ENCODE data around the gene BRD2. TPM values are rescaled to one million over a fixed set of nuclear protein-coding genes. Genes with fewer than 3 reads are reported as not detected.

The BRD2 gene
- total RNA-seq (2021): 244 and 252 TPM in 2 replicates
- long read RNA-seq, full-length matches to known transcripts: 284 of 515 reads
- long read RNA-seq, partial matches to known transcripts: 180 of 515 reads
- long read RNA-seq, other reads (novel, unspliced or antisense): 51 of 515 reads

GRCh38 chr6:32968093-32968866 is at the start of gene BRD2:
TSS of gene BRD2 (plus strand) at chr6:32968594. CDS start at chr6:32972899, 4,305 bp downstream.
- peak within 1 kb of the TSS; percentile 97 for H3K4ac ChIP-seq (ENCODE audit: low read depth, low read length)
- no peaks in the 10 kb centered on the region for H3K9me3 ChIP-seq (ENCODE audit: control insufficient read depth, low read depth, low read length)
- peak within 1 kb of the TSS; percentile 96 for H4K91ac ChIP-seq (ENCODE audit: insufficient read length, low read depth, low read length)
- H3K4me1 ChIP-seq (ENCODE audit: insufficient read depth, low read length): no peaks in the 10 kb centered on the region
- H2BK5ac ChIP-seq (ENCODE audit: insufficient read length, low read length): peak within 1 kb of the TSS; percentile 99
- Mint-ChIP-seq H3K4me1 (peaks cover 10 to 13% of the 10 kb centered on the region in 2 experiments), H3K36me3 (ENCODE audit: insufficient read depth in 1 of 3, low read depth in 3 of 3) (peaks cover 28 to 34% (median 29%) of the 10 kb centered on the region in 3 experiments), H3K9me3 (peaks cover 5 to 8% of the 10 kb centered on the region in 2 experiments; a peak in 4 of 5 replicates), H3K27ac (peak within 1 kb of the TSS; percentile 100), H3K27me3 (ENCODE audit: low read depth) (peaks cover 4% of the 10 kb centered on the region; the same call in 1 of the 2 replicates), H3K4me3 (peak within 1 kb of the TSS; percentile 96)
- no peak within 1 kb of the TSS for H2AFZ ChIP-seq (ENCODE audit: low read length)
- H2AK5ac ChIP-seq (ENCODE audit: insufficient read length, low read length): peak within 1 kb of the TSS; percentile 99
- peak within 1 kb of the TSS; percentile 100 for H3K56ac ChIP-seq (ENCODE audit: insufficient read length, low read depth, low read length)
- peak within 1 kb of the TSS; percentile 100 for H3K18ac ChIP-seq (ENCODE audit: insufficient read length, low read depth, low read length)
- TF ChIP-seq CTCF (conservative IDR thresholded peaks at IDR 0.05): no peak
- H4K5ac ChIP-seq (ENCODE audit: insufficient read length, low read depth, low read length): peak within 1 kb of the TSS; percentile 99
- H3K9ac ChIP-seq (ENCODE audit: extremely low read depth, insufficient read length, low read length): peak within 1 kb of the TSS; percentile 98
- peak; percentile 98 for DNase-seq
- H2BK20ac ChIP-seq (ENCODE audit: low read depth, low read length, poor library complexity, severe bottlenecking): no peak within 1 kb of the TSS
- H3K79me1 ChIP-seq (ENCODE audit: insufficient read depth, low read depth, low read length, poor library complexity, severe bottlenecking): no peaks in the 10 kb centered on the region
- peak within 1 kb of the TSS; percentile 97 for H4K8ac ChIP-seq (replicated peaks; ENCODE audit: insufficient read length, low read depth, low read length)
- peak within 1 kb of the TSS; percentile 83 for H3T11ph ChIP-seq (ENCODE audit: low read length)
- peak within 1 kb of the TSS; percentile 96 for H2BK120ac ChIP-seq (ENCODE audit: low read depth, low read length, poor library complexity, severe bottlenecking)
- peak within 1 kb of the TSS; percentile 99 for H3K14ac ChIP-seq (ENCODE audit: insufficient read depth, low read length)
- no peaks in the 10 kb centered on the region for H3K27me3 ChIP-seq (ENCODE audit: insufficient read depth, low read length)
- H4K20me1 ChIP-seq (ENCODE audit: control insufficient read depth, insufficient read depth, insufficient read length): no peaks in the 10 kb centered on the region
- H3K4me2 ChIP-seq (ENCODE audit: insufficient read depth, insufficient read length, low read length): peak within 1 kb of the TSS; percentile 87
- no CpG with 5 or more reads among the region's 62 CpGs for WGBS (ENCODE audit: extremely low coverage, insufficient read length, low lambda C conversion rate)
- H3K79me2 ChIP-seq (ENCODE audit: insufficient read depth, low read length): peaks cover 11% of the 10 kb centered on the region
- peak within 1 kb of the TSS; percentile 100 for H3K27ac ChIP-seq (ENCODE audit: insufficient read length, low read depth, low read length)
- H3K23me2 ChIP-seq (ENCODE audit: insufficient read length, low read depth, low read length, poor library complexity, severe bottlenecking): peaks cover 19% of the 10 kb centered on the region
- peak within 1 kb of the TSS; percentile 98 for H2BK12ac ChIP-seq (ENCODE audit: insufficient read length, low read depth, low read length)
- no peak within 1 kb of the TSS for H2BK15ac ChIP-seq (ENCODE audit: low read depth, low read length)
- peak within 1 kb of the TSS; percentile 9 for H3K23ac ChIP-seq (ENCODE audit: insufficient read length, low read depth, low read length)
